HG03558 (cell line): ENCODE measurements around the gene GDPD5.

ENCODE experiments used
- ATAC-seq: cut with Tn5 transposase; IDR thresholded peaks from one replicate; pipeline ENCODE4 v1.9.1; 2021; ENCODE audit warnings: moderate number of reproducible peaks; ENCODE audit not compliant: unreplicated experiment; ENCODE audit errors: extremely low read depth

The GDPD5 gene

DNA sequence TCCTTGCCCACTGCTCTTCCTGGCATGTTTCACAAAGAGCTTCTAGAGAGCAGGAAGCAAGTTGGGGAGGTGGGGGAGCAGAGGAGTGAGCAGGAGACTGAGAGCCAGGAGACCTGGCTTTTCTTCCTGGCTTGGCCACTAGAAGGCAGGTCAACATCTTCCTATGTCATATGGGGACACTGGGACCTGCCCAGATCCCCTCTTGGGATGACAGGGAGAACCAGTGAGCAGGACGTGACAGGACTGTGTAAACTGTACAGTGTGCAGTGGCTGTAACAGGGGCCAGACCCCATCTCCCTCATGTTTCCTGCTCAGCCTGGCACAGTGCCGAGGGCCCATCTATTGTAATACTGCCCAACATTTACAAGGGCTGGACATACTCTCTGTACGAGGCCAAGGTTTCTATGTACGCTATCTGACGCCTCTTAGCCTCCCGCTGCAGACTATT, 29.4 kb downstream of the GDPD5 start:
- no peak for ATAC-seq

DNA sequence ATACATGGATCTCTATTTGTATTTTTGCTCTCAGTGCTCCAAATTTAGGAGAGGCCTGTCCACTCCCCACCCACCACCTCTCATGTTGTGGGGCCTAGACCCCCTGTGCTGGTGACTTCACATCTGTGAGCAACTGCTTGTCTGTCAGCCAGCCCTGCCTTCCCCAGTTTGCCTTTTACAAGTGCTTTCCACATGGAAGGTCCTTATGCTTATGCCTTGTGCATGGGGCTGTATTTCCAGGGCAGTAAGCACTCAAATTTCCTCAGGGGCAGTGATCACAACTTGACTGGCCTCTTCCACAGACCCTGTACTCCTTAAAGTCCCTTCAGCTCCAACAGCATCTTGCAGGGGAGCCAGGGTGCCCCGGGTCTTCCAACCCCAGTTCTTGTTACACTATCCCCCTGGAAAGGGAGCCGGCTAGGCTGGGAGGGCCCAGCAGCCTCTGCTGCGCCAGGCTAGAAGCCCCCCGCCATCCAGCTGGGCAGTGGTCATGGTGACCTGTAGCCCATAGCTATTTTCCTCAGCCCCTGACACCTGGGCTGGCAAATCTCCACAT, 29.9 kb downstream of the GDPD5 start:
- ATAC-seq, result no peak

DNA sequence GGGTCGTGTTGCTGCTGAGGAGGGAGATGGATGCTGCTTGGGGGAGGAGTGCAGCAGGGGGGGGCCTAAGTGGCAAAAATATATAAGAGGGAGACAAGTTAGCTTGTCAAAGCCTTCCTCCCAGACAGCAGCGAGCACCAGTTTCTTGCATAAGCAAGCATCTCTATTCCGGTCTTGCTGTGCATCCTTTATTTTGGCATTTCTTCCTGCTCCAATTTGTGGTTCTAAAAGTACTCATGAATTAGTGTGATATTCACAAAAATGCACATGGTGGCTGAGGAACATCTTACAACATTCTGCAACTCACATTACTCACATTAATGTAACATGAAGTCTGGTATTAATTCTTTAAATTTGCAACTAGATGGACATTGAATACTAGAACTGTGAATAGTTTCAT, 32.1 kb downstream of the GDPD5 start:
- no peak for ATAC-seq

DNA sequence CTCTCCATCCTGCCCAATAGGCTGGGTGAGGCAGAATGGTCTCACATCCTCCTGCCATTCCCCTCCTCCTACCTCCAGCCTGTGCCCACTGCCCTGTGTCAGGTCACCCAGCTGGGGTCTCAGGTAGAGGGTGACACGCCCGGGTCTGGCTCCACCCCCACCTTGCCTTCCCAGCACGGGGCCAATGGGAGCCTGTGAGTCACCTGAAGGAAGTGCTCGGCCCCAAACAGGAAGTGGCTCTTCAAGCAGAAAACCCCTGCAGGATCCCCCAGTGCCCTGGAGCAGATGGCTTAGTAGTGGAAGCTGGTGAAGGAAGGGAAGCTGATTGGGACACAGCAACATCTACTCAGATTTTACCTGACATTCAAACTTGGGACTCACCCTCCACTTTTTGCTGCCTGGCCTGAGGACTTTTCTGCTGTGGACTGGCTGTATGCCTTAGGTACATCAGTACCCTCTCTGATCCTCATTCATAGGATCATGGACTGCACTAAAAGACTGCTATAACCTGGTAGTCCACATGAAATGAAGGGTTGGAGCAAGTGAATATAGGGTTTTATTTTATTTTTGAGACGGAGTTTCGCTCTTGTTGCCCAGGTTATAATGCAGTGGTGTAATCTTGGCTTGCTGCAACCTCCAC, 33.4 kb downstream of the GDPD5 start:
- no peak for ATAC-seq

DNA sequence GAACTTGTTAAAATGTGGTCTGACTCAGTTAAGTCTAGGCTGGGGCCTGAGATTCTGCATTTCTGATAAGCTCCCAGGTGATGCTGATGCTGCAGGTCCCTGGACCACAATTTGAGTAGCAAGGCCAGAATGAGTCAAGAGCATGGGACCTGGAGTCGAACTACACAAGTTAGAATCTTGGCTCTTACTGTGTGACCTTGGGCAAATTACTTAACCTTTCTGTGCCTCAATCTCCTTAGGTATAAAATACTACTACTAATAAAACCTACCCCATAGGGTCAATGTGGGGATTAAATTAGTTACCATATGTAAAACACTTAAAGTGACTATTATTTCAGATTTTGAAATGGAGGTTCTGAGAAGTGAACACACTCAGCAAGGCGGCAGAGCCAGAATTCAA, 34.3 kb downstream of the GDPD5 start:
- no peak for ATAC-seq

DNA sequence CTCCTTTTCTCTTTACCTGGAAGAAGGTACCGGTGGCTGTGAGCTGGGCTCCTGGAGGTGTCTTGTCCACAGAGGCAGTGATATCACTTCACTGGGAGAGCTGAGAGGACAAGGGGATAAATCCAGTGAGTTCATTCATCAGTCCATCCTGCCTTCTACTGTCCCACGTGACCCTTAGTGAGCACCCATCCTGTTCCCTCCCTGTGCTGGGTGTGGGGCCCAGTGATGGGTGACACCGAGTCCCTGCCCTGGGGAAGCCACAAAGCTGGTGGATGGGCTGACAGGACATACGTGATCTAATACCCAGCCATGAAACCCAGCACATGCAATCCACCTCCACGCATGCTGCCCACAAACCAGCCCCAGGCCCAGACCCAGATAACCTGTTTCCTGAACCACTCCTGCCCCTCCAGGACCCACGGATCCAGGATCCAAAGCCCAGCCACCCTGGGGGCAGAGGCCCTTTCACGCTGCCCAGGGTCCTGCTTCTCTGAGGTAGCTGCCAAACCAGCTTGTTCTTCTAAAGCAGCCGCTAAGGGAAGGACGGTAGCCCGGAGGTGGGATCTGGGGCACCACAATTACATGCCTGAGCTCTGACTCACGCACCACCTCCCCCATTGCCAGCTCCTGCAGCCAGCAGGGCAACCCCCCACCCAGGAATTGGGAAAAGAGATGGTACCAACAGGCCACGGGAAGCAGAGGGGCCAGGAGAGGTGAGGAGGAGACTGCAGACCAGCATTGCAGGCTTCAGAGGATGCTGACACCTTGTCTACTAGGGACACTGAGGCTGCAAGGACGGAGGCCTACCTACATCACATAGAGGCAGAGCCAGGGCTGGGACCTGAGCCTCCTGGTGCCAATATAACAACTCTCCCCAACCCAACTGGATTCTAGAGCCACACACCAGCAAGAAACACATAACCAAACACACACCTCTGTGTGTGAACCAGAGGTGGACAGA, 35.2 kb downstream of the GDPD5 start:
- ATAC-seq, result no peak

DNA sequence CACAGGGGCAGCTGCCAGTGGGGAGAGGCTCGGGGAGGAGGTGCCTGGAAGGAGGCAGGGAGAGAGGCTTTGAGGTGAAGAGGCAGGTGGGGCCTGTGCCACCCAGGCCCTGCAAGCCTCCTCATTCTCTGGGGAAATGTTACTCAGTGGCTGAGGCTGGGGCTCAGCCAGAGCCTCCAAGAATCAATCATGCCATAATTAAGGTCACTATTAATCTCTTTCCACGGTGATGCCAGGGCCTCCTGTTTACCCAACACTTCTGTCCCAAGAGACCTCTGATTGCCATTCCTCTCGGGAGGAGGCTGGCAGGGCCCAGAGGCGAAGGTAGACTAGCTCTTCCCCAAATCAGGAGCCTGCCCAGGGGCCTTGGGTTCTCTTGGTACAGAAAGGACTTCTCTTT, 38.4 kb downstream of the GDPD5 start:
- ATAC-seq, result no peak

DNA sequence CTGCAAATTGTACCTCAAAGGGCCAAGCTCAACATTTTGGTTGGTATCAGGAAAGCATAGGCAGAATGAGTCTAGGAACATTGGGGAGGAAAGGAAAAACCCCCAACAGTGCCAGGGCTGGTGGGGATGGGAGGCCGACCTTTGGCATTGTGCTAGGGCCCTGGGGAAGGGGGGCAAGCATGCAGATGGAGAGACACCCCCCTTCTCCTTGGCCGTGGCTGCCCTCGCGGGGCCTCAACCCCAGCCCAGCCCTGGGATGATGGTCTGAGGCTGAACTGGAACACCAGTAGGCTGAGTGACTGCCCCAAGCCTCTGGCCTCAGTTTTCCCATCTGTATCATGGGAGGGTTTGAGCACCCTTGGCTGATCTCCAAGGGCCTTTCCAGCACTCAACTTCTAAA, 40.0 kb downstream of the GDPD5 start:
- ATAC-seq, result no peak

DNA sequence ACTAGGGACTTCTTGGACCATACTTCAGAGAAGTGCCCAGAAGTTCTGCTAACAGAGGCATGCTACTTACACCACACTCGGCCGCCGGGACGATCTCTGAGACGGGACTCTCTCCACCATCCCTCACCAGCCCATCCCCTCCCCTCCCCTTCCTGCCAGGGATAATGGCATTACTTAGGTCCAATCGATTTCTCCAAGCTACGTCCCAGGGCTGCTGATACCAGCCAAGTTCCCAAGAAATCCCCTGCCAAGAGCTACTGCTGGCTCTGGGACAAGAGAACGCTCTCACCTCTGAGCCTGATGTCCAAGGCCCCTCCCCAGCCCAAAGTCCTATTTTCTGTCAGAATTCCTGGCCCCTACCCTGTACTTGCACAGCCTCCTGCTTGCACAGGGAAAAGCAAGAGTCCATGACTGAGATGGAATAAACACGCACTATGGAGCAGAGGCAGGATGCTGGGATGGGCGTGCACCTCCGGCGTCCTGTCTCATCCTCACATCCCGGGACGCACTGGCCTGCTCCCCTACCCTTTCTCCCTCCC, 42.7 kb downstream of the GDPD5 start:
- ATAC-seq, result no peak

DNA sequence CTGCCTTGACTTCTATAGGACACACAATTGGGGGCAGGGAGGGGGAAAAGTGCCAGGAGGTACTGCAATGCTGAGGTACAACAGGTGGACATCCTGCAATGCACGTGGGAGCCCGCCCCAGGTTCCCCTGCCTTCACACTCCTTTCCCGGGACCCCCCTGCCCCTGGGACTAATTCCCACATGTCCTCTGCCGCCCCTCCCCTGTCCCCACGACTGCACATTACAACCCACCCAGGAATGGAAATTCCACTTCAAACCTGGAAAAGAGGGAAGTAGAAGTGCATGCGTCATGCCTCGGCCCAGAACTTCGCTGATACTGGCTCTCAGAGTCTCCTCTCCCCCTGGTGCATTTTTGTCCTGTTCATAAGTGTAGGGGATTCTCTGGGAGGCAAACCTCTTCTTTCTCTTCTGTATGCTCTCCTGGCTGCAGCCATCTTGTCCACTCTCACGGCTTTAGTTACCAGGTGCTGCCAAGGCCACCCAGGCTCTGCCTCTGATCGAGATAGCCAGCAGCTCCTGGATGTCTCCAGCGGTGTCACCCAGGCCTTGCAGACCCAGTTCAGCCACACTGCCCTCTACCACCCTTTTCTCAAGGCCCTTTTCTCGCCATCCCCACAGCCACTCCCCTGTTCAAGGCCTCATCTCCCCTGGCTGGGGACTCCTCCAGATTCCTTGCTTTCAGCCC, 43.7 kb downstream of the GDPD5 start:
- no peak for ATAC-seq

DNA sequence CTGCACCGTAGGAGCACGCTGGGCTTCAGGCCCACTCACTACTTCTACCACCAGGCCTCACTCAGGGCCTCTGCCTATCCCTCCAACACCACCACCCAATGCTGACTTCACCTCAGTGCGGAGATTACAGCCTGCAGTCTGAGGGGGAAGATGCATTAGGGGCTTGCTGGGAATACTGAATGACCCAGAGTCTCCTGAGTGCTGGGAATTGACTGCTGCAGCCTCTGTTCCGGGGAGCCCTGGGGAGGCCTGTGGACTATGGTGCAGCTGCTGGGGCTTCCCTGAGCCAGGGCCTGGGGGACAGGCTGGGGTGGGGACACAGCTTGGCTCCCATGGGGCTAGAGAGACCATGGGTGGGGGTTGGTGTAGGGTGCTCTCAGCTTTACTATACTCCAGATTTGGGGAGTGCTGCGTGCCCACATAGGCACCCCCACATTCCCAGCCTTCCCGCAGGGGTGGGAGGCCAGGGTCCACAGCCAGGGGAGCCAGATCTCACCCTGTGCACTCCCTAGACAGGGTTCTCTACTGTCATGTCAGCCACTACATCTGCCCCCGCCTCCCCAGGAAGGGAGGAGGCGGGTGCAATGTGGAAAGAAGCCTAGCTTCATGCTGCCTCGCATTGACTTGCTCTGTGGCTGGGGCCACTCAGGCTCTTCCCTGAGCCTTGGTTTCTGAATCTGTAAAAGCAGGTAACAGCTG, 44.4 kb downstream of the GDPD5 start:
- ATAC-seq, result no peak

DNA sequence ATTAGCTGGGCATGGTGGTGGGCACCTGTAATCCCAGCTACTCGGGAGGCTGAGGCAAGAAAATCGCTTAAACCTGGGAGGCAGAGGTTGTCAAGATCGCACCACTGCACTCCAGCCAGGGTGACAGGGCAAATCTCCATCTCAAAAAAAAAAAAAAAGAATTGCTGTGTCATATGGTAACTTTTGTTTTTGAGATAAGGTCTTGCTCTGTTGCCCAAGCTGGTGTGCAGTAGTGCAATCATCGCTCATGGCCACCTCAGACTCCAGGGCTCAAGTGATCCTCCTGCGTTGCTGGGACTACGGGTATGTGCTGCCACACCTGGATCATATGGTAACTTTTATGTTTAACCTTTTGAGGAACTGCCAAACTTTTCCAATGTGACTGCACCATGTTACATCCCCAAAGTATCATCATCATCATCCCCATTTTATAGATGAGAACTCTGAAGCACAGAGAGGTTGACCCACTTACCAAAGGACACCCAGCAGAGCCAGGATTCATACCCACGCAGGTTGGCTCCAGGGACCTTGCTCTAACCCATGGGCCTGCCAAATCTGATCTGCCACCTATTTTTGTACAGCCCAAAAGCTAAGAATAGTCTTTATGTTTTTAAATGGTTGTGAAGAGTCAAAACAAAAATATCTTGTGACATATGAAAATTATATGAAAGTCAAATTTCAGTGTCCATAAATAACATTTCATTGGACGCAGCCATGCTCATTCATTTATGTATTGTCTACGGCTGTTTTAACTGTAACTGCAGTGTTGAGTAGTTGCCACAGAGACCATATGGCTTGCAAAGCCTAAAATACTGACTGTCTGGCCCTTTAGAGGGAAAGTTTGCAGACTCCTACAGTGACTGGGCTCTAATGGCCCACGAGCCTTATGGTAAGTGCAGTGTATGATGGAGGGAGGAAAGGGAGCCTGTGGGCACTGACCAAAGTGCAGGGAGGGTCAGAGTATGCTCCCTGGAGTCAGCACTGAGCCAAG, 45.3 kb downstream of the GDPD5 start:
- ATAC-seq, result no peak

DNA sequence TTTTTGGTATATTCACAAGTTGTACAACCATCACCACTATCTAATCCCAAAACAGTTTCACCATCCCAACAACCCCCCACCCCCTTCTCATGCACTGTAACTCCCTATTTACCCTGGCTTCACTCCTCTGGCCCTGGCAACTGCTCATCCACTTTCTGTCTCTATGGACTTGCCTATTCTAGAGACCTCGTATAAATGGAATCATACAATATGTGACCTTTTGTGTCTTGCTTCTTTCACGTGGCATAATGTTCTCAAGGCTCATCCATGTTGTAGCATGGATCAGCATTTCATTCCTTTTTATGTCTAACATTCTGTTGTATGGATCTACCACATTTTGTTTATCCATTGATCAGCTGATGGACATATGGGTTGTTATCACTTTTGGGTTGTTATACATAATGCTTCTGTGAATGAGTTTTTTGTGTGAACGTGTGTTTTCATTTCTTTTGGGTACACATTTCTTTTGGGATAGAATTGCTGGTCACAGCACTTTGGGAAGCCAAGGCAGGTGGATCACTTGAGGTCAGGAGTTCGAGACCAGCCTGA, 46.1 kb downstream of the GDPD5 start:
- no peak for ATAC-seq

DNA sequence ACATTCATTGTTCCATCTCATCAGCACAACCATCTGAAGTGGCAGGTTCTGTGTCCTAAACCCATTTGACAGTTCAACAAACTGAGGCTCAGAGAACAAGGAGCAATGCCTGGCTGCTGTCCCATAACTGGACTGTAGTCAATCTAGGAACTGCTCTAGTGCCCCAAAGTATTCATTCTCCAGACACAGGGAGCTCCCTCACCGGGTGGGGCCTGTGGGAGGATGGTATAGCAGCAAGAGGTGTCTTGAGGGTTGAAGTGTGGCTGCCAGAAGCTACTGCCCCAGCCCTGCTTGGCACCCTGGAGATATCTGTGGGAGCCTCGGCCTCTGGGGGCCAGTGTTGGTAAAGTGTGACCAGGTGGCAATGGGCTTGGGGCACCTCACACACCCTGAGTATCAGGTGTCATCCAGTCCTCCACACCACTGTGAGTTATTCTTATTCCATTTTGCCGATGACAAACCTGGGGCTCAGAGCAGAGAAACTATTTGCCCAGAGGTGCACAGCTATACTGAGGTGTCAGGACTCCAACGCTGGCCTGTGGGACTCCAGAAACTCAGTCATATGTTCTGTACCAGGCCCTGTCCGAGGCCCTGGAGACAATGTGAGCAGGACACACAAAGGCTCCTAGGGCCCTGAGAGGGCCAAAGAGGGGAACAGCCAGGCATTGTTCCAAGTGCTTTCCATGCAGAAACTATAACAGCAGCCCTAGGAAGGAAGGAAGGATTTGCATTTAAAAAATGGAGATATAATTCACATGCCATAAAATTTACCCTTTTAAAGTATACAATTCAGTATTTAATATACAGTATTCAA, 46.8 kb downstream of the GDPD5 start:
- no peak for ATAC-seq

DNA sequence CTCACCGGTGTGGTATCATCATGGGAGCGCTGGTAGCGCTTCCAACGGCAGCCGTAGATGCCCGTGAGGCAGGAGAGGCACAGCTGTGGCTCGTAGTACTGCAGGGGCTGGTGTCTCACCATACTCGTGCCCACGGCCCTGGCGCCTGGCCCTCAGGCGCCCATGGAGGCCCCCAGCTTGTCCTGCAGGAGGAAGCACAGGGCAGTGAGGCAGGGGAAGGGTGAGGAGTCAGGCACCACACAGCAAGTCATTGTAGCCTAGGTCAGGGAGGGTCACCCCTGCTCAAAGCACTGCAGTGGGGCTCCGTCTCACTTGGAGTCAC, 48.2 kb downstream of the GDPD5 start:
- ATAC-seq, result no peak

DNA sequence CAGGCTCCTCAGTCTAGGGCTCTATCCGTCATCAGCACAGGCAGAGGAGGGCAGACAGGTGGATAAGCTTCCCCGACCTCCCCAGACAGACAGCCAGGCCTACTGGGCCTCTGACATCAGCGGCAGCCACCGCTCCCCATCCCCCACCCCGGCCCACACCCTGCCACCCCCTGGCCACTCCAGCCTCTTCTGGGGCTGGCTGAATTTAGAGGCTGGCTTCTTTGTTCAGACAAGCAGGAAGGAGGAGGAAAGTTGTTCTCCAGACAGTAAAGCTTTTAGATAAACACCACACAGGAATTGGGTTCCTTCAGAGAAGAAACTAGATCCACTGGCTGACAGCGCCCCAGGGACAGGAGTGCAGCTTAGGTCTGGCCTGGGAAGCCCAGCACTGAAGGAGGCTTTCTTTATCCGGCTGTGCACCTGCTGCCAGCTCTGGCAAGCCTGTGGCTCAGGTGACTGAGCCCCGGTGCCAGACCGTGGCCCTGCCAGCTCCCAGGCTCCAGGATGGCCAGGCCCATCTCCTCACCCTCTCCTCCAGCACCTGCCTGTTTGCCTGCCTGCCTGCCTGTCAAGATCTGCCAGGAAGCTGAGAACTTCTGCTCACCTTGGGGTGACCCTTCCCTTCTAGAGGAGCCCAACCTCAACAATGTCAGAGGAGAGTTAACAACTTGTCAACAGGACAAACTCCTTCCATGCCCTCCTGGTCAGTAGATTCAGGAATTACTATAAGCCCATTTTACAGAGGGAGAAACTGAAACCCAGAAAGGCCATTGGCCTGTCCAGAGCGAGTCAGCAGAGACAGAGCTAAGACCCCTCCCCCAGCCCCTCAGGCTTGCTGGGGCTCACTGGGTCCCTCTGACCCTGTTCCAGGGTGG, 48.8 kb downstream of the GDPD5 start:
- ATAC-seq, result no peak
